GM11168 (cell line): ENCODE data around the gene TPD52L1.

Experiments
- in situ Hi-C: fragments of 300-500 bp; cut with MboI; formaldehyde crosslinking; loops from one replicate; pipeline ENCODE4 v1.12.0; 2022; ENCODE audit warnings: low sequenced_read_pairs; ENCODE audit not compliant: unreplicated experiment

TPD52L1 gene

GRCh38 chr6:125173341-125174095 lies 19.9 kb downstream of the TPD52L1 start:
- in situ Hi-C loops, result no loop called here

- in situ Hi-C loops, result no loop called here
Observed at GRCh38 chr6:125174626-125175025, 21.1 kb downstream of the TPD52L1 start.

GRCh38 chr6:125175466-125176048 lies 22.0 kb downstream of the TPD52L1 start:
- in situ Hi-C loops, result no loop called here

DNA sequence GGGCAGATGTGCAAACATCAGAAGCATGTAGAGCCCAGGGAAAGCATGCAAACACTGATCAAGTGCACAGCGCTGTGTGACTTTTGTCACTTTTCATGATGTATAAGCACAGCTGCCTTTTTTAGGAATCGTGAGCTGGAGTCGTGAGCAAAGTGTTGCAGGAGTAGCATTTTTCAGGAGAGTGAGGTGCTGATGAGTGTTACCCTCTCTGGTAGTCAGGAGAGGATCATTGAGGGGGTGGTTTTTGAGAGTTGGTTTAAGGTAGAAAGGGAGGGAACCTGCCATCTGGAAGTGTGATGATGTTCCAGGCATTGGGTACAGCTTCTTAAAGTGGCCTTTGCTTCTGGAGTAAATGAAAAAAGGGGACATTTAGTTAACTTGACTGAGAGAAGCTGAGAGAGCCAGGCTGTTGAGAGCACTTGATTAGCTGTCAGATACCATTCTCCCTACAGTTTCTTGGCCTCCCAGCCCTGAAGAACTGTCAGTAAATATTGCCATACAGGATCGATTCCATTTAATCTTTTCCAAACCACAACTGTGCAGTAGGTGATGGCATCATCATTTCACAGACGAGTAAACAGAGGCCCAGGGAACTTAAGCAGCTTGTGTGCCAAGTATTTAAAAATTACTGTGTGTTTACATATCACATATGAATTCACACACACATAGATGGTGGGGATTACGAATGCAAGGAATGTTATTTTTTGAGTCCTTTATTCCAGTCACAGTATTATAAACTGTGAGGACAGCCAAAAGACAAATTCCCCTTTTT lies 28.9 kb downstream of the TPD52L1 start:
- in situ Hi-C loops, result no loop called here

GRCh38 chr6:125183391-125183790 lies 29.8 kb downstream of the TPD52L1 start:
- in situ Hi-C loops, result no loop called here

- in situ Hi-C loops, result no loop called here
Observed at GRCh38 chr6:125188037-125188436, 34.5 kb downstream of the TPD52L1 start.

DNA sequence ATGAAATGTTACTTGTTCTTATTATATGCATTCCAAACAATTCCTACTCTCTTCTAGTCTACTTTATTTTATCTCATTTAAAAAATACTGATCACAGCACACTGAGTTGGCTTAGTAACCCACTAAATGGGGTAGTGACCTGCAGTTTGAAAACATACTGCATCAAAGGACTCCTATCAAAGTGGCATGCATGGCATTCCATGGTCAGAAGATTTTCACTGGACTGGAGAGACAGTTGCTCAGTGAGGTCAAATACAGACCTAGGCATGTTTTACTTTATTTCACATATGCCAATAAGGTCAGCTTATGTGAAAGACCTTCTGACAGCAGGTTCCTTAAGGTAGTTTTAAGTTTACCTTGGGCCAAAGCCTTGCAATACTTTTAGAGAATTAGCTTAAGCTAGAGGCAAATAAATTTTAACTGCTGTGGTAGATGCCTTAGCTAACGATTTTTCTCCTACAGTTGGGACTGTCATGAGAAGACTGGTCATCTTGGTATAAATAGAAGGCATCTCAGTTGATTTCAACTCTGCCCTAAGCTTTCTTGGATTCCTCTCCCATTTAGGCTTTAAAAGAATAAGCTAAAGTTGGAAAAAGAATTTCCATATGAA lies 35.1 kb downstream of the TPD52L1 start:
- in situ Hi-C loops, result no loop called here

- in situ Hi-C loops, result no loop called here
Observed at GRCh38 chr6:125189494-125189893, 35.9 kb downstream of the TPD52L1 start.

DNA sequence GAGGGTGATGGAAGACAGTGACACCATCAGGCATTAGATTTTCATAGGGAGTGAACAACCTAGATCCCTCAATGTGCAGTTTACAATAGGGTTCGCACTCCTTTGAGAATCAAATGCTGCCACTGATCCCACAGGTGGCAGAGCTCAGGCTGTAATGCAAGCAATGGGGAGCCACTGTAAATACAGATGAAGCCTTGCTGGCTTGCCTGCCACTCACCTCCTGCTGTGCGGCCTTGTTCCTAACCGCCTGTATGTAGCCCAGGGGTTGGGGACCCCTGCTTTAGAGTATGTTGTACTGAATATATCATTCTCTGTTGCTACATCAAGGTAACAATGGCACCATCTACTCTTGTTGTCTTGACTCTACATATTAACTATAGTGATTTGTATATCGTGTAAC lies 37.1 kb downstream of the TPD52L1 start:
- in situ Hi-C loops, result no loop called here

- in situ Hi-C loops, result no loop called here
Observed at GRCh38 chr6:125191916-125192609, 38.5 kb downstream of the TPD52L1 start.

DNA sequence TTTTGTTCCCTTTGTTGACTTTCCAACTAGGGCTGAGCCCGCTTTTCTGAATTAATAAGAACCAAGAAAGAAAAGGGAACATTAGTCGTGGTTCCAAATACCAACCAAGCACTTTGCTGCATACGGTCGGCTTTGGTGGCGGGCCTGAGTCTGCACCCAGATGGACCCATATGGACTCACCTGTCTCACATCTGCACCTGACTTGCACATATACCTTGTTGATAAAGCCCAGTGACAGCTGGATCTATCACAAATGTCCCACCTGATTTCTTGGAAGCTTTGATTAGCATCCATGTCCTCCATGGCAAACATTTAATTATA lies 39.0 kb downstream of the TPD52L1 start:
- in situ Hi-C loops, result no loop called here

DNA sequence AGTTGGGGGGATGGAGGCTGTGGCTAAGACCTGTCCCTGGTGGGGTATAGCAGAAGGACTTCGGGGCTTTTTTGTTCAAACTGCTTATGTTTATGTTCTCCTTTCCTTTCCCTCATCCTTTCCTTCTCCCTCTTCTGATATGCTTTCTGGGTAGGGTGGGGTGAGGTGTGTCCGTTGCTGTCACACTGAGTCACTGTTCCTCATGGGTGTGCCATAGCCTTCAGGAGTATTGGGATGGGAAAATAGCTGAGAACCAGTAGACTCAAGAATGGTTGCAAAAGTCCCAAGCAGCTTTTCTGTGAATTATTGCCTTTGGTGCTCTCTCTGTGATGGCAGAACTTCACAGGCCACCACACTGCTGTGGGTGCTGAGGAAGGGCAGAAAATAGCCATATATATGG lies 39.6 kb downstream of the TPD52L1 start:
- in situ Hi-C loops, result no loop called here

DNA sequence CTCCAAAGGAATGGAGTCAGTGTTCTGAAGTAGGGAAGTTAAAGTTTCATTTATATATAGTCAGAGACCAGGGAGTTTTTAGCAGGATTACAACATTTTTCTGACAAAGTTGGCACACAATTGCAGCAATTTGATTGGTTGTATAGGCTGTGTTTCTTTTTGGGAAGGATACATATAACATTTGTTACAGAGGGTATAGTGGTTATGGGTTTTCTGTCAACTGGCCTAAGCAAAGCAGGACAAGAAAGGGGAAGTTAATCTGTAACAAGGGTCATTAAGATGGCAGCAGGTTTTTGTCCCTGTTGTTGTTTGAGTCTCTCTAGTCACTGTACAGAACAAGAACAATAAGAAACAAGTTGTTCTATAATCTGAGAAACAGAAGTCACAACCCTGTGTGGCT lies 41.4 kb downstream of the TPD52L1 start:
- in situ Hi-C loops, result no loop called here

GRCh38 chr6:125195526-125195925 lies 42.0 kb downstream of the TPD52L1 start:
- in situ Hi-C loops, result no loop called here

GRCh38 chr6:125196613-125197012 lies 43.0 kb downstream of the TPD52L1 start:
- in situ Hi-C loops, result no loop called here

- in situ Hi-C loops, result no loop called here
Observed at GRCh38 chr6:125197795-125198269, 44.3 kb downstream of the TPD52L1 start.

DNA sequence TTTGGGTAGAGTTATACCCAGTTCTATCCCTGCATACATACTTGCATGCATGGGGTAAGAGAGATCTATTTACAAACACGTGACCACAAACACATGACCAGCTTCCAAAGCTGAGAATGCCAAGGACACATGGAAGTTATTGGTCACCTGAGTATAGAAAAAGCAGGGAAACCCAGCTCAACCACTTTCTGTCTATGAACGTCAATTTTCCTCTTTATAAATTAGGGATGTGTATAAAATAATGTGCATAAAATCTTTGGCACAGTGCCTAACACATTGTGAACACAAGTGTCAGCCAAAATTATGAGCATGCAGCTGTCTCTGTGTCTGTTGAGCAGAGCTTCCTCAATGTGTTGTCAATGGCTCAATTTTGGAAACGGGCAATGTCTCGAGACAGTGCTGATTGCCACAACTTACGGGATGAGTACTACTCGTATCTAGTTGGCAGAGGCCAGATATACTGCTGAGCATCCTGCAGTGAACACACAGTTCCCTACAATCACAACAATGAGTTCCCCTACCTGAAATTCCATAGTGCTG lies 44.9 kb downstream of the TPD52L1 start:
- in situ Hi-C loops, result no loop called here

DNA sequence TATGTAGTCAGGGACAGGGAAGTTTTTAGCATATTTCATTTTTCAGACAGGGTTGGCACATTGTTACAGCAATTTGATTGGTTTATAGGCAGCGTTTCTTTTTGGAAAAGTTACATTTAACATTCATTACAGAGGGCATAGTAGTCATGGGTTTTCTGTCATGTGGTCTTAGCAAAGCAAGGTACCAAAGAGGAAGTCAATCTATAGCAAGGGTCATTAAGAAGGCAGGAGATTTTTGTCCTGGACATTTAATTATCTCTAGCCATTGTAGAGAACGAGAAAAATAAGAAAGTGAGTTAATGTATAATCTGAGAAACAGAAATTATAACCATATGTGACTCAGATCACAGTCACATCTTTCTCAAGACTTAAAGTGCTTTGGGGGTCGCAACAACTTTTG lies 47.4 kb downstream of the TPD52L1 start:
- in situ Hi-C loops, result no loop called here

DNA sequence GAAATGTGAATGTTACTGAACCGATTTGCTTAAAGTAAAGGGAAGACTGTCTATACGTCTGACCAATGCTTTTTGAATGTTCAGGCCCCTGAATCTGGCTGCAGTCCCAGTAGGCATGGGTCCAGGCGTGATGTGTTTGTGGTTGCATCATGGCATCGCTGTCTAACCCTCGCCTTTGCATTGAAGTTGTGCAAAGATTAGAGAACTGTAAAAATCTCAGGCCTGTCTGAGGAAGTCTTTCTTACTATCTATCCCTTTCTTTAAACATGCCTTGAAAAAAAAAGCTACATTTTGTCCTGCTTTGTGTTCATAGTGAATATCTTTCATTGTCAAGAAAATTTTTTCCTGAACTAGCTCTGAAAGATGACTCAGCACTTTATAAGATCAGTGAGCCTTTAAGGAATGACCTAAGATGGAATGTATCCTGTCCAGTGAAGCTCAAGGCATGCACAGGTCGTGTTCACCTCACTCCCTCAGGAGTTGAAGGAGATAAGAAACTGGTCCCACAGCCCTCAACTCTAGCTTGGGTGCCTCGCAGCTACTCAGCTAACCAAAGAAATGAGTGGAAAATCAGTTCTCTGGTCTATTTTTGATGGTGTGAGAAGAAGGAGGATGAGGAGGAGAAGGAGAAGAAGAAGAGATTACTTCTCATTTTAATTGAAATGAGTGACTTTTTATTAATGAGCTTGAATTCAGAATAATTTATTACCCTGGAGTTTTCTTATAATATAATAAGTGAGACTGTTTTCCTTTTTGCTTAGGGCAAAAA lies 48.6 kb downstream of the TPD52L1 start:
- in situ Hi-C loops, result no loop called here
